ENCODE results near the gene BCAS3.
"Not testable (repeated sequence)": the region's sequence is repeated elsewhere in the genome, so short reads cannot be mapped to it uniquely, and the experiment has no call there.

Gene BCAS3

GRCh38 chr17:60939318-60939717, 261.7 kb downstream of the BCAS3 start:
- DNase-seq (ENCODE audit: low spot score), result no peak

DNA sequence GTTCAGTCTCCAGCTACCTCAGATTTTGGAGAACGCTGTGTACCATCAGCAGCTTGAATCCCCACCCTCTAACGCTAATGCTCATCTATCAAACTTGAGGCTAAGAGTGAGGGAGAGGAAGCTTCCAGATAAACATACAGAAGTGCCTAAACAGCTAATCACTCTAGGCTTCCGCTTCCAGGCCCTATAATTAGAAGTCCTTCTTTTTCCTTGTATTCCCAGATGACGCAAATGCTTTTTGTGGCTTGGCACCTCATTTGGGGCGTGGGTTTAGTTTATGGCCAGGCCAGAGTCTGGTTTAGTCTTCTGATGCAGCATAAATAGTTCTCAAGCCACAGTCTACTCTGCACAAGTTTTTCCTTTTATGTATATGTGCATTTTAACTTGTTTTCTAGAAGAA, 263.4 kb downstream of the BCAS3 start:
- peak; percentile 1 for DNase-seq (ENCODE audit: low spot score)

- no peak for DNase-seq (ENCODE audit: low spot score)
These were observed 263.9 kb downstream of the BCAS3 start for GRCh38 chr17:60941571-60941970.

DNA sequence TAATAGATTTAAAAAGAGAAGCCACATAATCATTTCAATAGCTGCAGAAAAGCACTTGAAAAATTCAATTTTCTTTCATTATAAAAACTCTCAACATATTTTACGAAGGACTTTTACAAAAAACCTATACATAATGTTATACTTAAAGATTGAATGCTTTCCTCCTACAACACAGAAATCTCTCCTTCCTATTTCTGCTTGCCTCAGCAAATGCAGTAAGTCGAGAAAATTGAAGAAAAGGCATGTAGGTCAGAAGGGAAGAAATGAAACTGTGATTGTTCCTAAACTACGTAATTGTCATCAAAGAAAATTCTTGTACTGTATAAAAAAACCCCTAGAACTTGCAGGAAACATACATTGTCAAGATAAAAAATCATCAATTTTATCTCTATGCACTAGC, 267.1 kb downstream of the BCAS3 start:
- DNase-seq (ENCODE audit: low spot score), result no peak

DNA sequence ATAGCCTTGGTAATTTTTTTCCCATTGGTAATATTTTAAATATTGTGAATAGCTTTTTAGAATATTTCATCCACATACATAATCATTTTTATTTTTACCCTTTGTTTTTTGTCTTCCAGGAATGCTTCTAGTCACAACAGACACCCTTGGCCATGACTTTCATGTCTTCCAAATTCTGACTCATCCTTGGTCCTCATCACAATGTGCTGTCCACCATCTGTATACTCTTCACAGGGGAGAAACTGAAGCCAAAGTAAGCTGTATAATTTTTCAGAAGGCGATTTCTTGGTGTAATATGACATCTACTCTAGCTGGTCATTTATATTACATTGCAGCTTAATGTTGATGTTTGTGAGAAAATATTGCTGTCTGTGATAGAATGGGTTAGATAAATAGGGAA, 269.4 kb downstream of the BCAS3 start:
- no peak for DNase-seq (ENCODE audit: low spot score)

GRCh38 chr17:60947543-60947942, 269.9 kb downstream of the BCAS3 start:
- DNase-seq (ENCODE audit: low spot score), result no peak

DNA sequence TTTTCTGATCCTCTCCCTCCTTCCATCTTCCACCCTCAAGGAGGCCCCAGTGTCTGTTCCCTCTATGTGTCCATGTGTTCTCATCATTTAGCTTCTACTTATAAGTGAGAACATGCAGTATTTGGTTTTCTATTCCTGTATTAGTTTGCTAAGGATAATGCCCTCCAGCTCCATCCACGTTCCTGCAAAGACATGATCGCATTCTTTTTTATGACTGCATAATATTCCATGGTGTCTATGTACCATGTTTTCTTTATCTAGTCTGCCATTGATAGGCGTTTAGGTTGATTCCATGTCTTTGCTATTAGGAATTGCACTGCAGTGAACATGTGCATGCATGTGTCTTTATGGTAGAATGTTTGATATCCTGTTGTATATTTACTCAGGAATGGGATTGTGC, 275.1 kb downstream of the BCAS3 start:
- no peak for DNase-seq (ENCODE audit: low spot score)

DNA sequence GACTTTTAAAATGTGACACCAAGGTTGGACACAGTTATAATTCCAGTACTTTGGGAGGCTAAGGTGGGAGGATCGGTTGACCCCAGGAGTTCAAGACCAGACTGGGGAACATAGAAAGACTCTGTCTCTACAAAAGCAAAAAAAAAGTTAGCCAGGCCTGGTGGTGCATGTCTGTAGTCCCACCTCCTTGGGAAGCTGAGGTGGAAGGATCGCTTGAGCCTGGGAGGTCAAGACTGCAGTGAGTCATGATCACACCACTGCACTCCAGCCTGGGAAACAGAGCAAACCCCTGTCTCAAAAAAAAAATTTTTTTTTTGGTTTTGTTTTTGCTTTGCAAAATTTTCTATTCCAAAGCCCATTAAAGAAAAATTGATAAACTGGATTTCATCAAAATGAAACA, 281.4 kb downstream of the BCAS3 start:
- DNase-seq (ENCODE audit: low spot score), result no peak

DNA sequence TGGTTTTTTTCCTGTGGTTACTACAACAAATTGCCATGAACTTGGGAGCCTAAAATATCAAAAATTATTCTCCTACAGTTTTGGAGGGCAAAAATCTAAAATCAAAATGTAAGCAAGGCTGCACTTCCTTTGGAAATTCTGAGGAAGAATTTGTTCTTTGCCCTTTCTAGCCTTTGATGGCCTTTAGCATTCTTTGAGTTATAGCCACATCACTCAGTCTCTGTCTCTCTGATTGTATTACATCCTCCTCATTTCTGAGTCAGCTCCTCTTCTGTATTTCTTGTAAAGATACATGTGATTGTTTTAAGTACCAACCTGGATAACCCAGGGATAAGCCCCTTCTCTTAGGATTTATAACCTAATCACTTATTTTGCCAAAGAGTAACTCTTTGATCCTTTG, 282.0 kb downstream of the BCAS3 start:
- DNase-seq (ENCODE audit: low spot score), result no peak

GRCh38 chr17:60960398-60961065, 282.9 kb downstream of the BCAS3 start:
- no peak for DNase-seq (ENCODE audit: low spot score)

DNA sequence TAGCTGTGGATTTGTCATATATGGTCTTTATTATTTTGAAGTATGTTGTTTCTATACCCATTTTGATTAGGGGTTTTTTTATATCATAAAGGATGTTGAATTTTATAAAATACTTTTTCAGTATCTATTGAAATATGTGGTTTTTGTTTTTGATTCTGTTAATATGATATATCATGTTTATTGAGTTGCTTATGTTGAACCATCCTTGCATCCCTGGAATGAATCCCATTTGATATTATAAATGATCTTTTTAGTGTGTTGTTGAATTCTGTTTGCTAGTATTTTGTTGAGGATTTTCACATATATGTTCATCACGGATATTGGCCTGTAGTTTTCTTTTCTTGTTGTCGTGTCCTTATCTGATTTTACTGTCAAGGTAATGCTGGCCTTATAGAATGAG, 286.5 kb downstream of the BCAS3 start:
- no peak for DNase-seq (ENCODE audit: low spot score)

DNA sequence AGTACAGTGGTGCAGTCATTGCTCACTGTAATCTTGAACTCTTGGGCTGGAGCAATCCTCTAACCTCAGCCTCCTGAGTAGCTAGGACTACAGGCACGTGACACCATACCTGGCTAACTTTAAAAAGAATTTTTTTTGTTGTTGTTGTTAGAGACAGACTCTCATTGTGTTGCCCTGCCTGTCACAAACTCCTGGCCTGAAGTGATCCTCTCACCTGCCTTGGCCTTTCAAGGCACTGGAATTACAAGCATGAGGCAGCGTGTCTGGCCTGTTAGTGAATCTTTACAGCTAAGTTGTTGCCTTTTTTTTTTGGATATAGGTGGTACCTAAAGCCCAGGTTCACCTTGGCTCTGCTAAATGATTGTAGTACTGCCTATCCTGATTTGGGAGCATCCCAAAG, 290.6 kb downstream of the BCAS3 start:
- no peak for DNase-seq (ENCODE audit: low spot score)

DNA sequence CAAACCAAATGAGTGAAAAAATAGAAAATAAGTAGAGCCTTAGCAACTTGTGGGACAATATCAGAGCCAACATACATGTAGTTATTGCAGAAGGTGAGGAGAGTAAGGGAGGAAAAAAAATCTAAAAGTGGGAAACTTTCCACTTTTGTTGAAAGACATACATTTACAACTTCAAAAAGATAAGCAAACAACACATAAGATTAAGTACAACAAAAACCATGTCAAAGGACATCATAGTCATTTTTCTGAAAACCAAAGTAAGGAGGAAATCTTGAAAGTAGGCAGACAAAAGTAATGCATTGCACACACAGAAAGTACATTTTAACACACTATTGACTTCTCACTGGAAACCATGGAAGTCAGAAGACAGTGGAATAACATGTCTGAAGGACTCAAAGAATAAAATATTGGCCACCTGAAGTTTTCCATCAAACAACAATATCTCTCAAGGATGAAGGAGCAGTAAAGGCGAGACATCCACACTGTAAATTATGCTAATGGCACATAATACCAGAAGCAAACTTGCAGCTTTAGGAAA, 291.9 kb downstream of the BCAS3 start:
- DNase-seq (ENCODE audit: low spot score), result no peak

DNA sequence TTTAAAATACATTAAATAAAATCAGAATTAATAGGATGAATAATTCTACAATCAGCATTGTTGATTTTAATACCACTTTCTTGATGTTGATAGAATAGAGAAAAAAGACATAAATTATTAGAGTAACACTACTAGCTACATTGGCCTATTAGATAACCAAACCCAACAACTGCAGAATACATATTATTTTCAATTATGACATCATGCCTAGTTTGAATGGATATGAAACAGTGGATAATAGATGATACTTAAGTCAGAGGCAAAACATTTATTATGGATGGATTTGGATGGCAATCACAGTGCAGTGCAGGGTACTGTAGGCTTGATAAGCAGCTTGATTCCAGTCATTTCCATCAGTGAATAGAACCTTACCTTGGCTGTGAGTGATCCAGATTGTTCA, 293.1 kb downstream of the BCAS3 start:
- DNase-seq (ENCODE audit: low spot score), result no peak

GRCh38 chr17:60971515-60972369, 294.1 kb downstream of the BCAS3 start:
- no peak for DNase-seq (ENCODE audit: low spot score)

DNA sequence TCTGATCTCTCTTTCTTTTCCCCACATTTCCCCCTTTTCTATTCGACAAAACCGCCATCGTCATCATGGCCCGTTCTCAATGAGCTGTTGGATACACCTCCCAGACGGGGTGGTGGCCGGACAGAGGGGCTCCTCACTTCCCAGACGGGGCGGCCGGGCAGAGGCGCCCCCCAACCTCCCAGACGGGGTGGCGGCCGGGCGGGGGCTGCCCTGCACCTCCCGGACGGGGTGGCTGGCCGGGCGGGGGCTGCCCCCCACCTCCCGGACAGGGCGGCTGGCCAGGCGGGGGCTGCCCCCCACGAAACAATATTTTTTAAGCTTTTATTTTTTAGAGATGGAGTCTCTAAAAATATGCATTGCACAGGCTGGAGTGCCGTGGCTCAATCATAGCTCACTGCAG, 299.2 kb downstream of the BCAS3 start:
- DNase-seq (ENCODE audit: low spot score), result not testable (repeated sequence)

DNA sequence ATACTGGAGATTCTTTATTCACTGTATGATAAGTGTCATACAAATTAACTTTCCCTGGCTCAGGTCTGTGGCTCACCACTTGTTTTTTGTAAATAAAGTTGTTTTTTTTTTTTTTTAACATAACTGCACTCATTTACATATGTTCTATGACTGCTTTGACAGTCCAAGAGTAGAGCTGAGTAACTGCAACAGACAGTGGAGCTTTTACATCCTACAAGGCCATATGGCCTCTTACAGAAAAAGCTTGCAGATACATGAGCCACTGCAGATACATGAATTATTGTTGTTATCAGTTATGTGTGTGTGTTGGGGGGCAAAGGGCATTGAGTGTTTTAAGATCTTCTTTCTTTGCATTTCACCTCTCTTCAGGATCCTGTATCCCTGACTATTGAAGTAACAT, 311.7 kb downstream of the BCAS3 start:
- DNase-seq (ENCODE audit: low spot score), result no peak

DNA sequence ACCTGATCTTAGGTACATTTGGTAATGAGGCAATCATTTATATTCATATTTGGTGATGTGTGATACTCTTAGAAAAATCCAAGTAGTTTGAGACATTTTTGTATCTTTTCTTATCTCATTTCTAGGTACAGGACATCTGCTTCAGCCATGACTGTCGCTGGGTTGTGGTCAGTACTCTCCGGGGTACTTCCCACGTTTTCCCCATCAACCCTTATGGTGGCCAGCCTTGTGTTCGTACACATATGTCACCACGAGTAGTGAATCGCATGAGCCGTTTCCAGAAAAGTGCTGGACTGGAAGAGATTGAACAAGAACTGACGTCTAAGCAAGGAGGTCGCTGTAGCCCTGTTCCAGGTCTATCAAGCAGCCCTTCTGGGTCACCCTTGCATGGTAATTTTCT, 312.2 kb downstream of the BCAS3 start:
- no peak for DNase-seq (ENCODE audit: low spot score)

DNA sequence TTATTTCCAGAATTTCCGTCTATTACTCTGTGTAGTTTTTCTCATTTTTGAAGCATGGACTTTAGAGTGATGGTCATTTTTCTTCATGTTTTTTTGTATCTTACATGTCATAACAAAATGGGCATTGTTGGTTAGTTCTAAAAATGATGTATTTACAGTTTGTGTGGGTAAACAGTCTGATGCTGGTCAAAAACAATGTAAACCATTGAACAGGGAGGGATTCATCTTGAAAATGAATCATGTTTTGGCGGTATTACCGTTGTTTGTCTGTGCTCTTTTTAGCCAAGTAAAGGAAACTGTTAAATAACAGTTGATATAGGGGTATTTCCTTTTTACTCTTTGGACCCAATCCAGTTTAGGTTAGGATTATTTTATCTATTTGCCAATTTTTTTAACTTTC, 315.8 kb downstream of the BCAS3 start:
- no peak for DNase-seq (ENCODE audit: low spot score)

GRCh38 chr17:60995680-60996079, 318.0 kb downstream of the BCAS3 start:
- DNase-seq (ENCODE audit: low spot score), result no peak

DNA sequence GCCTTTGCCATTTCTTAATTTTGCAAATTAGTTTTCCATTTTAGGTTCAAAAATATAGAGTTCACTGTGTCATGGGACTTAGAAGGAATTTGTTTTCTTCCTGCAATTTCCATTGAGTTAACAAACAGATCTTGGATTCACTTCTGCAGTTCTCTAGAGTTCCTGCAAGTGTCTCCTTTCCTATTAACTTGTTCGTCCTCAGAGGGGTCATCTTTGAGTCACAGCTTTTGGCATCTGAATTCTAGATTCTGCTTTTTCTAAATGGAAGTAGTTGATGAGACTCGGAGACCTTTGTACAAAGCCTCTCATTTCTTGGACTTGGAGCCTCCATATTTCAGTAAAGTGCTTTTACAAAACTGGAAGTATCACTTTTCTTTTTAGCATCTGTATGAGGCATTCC, 323.3 kb downstream of the BCAS3 start:
- DNase-seq (ENCODE audit: low spot score), result no peak

DNA sequence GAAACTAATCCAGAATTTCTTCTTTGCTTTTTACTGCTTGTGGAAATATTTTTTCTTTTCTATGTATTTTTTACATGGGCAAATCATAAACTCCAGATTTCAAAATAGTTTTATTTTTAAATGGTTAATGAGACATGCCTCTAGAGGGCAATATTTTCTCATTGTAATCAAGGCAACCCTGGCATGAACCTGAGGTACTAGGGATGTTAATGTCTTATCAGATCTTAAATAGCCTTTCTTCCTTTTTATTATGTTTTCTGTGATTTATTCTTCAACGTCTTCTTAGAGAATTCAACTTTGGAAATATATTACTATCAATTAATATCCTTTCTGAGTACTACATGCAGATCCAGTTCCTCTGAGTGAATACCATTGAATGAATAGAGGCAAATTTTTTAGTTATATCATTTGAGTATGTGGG, 324.7 kb downstream of the BCAS3 start:
- DNase-seq (ENCODE audit: low spot score), result peak; percentile 30

DNA sequence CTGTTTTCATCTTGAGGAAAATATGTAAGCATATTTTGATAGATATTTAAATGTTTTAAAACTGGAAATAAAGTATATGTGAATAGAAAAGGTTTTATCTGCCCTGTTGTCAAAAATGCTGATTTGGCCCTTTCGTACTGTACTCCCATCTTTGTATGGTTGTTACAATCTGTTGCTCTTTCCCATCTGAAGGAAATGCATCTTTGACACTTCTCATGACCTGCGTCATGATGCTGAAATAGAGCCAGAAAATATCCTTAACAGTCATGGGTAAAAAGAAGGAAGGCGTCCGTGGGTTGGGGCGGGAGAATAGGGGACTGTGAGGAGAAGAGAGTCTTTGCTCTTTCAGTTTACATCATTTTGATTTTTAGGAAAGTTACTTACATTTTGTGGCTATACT, 327.7 kb downstream of the BCAS3 start:
- no peak for DNase-seq (ENCODE audit: low spot score)
